K562 (cell line): ENCODE data around the gene NOTO. TPM values are rescaled to one million over a fixed set of nuclear protein-coding genes. Genes with fewer than 3 reads are reported as not detected.
A peak's percentile ranks its signal among the peaks of the same experiment; 100 is the strongest.

Source experiments
- CREM ChIP-seq: IDR thresholded peaks from 2 replicates; pipeline ENCODE4 v1.6.1; 2014; ENCODE audit warnings: antibody characterized with exemption, low read depth
- FIP1L1 ChIP-seq: fragments of 200-400 bp; formaldehyde crosslinking; IDR thresholded peaks from 2 replicates; pipeline ENCODE4 v1.6.1; 2018; ENCODE audit warnings: mild to moderate bottlenecking, low read depth, low read length; ENCODE audit not compliant: poor library complexity, severe bottlenecking
- JUND ChIP-seq, 2 experiments: IDR thresholded peaks; 2 replicates in 1 of 2; 3 replicates in 1 of 2; pipeline ENCODE4 v1.6.1; 2011; ENCODE audit warnings: borderline replicate concordance in 2 of 2, low read depth in 2 of 2, low read length in 2 of 2, improper control_type of control experiment in 1 of 2, missing biosample characterization in 1 of 2, missing genetic modification characterization in 1 of 2, missing genetic modification reagents in 1 of 2
- L3MBTL2 ChIP-seq: fragments of 450-650 bp; IDR thresholded peaks from 2 replicates; pipeline ENCODE4 v1.6.1; 2016; ENCODE audit warnings: mild to moderate bottlenecking, moderate library complexity
- MAZ ChIP-seq, 2 experiments: fragments of 450-650 bp in 1 of 2; sonication (generic) in 1 of 2; formaldehyde crosslinking; IDR thresholded peaks in 1 of 2; conservative IDR thresholded peaks in 1 of 2; 2 replicates each; pipeline versions ENCODE4 v1.4.0 to v1.5.0; 2020; ENCODE audit warnings: mild to moderate bottlenecking in 1 of 2, missing genetic modification reagents in 1 of 2
- NFIC ChIP-seq: fragments of 450-650 bp; IDR thresholded peaks from 2 replicates; pipeline ENCODE4 v1.6.1; 2017; ENCODE audit warnings: mild to moderate bottlenecking, inconsistent platforms
- PHF8 ChIP-seq: fragments of 200-600 bp; sonication (generic); IDR thresholded peaks from 2 replicates; pipeline ENCODE4 v1.6.1; 2012; ENCODE audit warnings: mixed run types, mild to moderate bottlenecking, inconsistent platforms, low read length, moderate library complexity, borderline replicate concordance
- SIN3A ChIP-seq, 2 experiments: fragments of 150-350 bp in 1 of 2; IDR thresholded peaks; 2 replicates each; pipeline ENCODE4 v1.6.1; 2011 to 2016; ENCODE audit warnings: borderline replicate concordance in 2 of 2, low read depth in 2 of 2, low read length in 2 of 2, mild to moderate bottlenecking in 2 of 2, moderate library complexity in 2 of 2; ENCODE audit not compliant: control insufficient read depth in 1 of 2
- SMARCA4 ChIP-seq: fragments of 450-650 bp; IDR thresholded peaks from 2 replicates; pipeline ENCODE4 v1.6.1; 2016
- polyA plus RNA-seq, 8 experiments: library from polyadenylated mRNA; depleted of rRNA in 4 of 8; stranded (reverse) in 5 of 8; unstranded in 3 of 8; fragments of >200 nt; fragmentation: Nextera tagmentation in 2 of 8; fragmentation: Illumina TruSeq in 1 of 8; extraction: Ambion mirVana in 2 of 8; extraction: Trizol in 1 of 8; gene quantifications; 2 replicates each; pipeline versions ENCODE4 v1.2.1 to v1.2.3, GENCODE V29; 2011 to 2014; ENCODE audit warnings: inconsistent platforms in 1 of 8, missing spikeins in 1 of 8
- total RNA-seq, 7 experiments: library from RNA; depleted of rRNA in 6 of 7; stranded (reverse); fragments of >200 nt in 6 of 7; fragmentation: Illumina TruSeq in 2 of 7; extraction: Trizol in 2 of 7; gene quantifications; 2 replicates each; pipeline versions ENCODE4 v1.2.1 to v1.2.3, GENCODE V29; 2011 to 2021; ENCODE audit warnings: low replicate concordance in 1 of 7
- TF ChIP-seq, protein P1 (sequence below): fragments of 450-650 bp; IDR thresholded peaks from 2 replicates; pipeline ENCODE4 v1.6.1; 2016; ENCODE audit warnings: mild to moderate bottlenecking, moderate library complexity
- TF ChIP-seq, protein P2 (sequence below), 2 experiments: fragments of 450-650 bp; IDR thresholded peaks; 2 replicates each; pipeline ENCODE4 v1.6.1; 2016

Gene NOTO
- total and polyA plus RNA-seq, 9 of the 15 experiments (the other 6 are each of a cell fraction or from before 2014, with no cell fraction given), result not detected

- TF ChIP-seq, protein P1, sequence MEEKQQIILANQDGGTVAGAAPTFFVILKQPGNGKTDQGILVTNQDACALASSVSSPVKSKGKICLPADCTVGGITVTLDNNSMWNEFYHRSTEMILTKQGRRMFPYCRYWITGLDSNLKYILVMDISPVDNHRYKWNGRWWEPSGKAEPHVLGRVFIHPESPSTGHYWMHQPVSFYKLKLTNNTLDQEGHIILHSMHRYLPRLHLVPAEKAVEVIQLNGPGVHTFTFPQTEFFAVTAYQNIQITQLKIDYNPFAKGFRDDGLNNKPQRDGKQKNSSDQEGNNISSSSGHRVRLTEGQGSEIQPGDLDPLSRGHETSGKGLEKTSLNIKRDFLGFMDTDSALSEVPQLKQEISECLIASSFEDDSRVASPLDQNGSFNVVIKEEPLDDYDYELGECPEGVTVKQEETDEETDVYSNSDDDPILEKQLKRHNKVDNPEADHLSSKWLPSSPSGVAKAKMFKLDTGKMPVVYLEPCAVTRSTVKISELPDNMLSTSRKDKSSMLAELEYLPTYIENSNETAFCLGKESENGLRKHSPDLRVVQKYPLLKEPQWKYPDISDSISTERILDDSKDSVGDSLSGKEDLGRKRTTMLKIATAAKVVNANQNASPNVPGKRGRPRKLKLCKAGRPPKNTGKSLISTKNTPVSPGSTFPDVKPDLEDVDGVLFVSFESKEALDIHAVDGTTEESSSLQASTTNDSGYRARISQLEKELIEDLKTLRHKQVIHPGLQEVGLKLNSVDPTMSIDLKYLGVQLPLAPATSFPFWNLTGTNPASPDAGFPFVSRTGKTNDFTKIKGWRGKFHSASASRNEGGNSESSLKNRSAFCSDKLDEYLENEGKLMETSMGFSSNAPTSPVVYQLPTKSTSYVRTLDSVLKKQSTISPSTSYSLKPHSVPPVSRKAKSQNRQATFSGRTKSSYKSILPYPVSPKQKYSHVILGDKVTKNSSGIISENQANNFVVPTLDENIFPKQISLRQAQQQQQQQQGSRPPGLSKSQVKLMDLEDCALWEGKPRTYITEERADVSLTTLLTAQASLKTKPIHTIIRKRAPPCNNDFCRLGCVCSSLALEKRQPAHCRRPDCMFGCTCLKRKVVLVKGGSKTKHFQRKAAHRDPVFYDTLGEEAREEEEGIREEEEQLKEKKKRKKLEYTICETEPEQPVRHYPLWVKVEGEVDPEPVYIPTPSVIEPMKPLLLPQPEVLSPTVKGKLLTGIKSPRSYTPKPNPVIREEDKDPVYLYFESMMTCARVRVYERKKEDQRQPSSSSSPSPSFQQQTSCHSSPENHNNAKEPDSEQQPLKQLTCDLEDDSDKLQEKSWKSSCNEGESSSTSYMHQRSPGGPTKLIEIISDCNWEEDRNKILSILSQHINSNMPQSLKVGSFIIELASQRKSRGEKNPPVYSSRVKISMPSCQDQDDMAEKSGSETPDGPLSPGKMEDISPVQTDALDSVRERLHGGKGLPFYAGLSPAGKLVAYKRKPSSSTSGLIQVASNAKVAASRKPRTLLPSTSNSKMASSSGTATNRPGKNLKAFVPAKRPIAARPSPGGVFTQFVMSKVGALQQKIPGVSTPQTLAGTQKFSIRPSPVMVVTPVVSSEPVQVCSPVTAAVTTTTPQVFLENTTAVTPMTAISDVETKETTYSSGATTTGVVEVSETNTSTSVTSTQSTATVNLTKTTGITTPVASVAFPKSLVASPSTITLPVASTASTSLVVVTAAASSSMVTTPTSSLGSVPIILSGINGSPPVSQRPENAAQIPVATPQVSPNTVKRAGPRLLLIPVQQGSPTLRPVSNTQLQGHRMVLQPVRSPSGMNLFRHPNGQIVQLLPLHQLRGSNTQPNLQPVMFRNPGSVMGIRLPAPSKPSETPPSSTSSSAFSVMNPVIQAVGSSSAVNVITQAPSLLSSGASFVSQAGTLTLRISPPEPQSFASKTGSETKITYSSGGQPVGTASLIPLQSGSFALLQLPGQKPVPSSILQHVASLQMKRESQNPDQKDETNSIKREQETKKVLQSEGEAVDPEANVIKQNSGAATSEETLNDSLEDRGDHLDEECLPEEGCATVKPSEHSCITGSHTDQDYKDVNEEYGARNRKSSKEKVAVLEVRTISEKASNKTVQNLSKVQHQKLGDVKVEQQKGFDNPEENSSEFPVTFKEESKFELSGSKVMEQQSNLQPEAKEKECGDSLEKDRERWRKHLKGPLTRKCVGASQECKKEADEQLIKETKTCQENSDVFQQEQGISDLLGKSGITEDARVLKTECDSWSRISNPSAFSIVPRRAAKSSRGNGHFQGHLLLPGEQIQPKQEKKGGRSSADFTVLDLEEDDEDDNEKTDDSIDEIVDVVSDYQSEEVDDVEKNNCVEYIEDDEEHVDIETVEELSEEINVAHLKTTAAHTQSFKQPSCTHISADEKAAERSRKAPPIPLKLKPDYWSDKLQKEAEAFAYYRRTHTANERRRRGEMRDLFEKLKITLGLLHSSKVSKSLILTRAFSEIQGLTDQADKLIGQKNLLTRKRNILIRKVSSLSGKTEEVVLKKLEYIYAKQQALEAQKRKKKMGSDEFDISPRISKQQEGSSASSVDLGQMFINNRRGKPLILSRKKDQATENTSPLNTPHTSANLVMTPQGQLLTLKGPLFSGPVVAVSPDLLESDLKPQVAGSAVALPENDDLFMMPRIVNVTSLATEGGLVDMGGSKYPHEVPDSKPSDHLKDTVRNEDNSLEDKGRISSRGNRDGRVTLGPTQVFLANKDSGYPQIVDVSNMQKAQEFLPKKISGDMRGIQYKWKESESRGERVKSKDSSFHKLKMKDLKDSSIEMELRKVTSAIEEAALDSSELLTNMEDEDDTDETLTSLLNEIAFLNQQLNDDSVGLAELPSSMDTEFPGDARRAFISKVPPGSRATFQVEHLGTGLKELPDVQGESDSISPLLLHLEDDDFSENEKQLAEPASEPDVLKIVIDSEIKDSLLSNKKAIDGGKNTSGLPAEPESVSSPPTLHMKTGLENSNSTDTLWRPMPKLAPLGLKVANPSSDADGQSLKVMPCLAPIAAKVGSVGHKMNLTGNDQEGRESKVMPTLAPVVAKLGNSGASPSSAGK, result peak; percentile 92
- TF ChIP-seq CREM, result 0 out of 2 replicates have a peak, but pooled peaks have one; percentile 67
- peak; percentile 93 for TF ChIP-seq L3MBTL2
- TF ChIP-seq NFIC, result peak; percentile 56
- TF ChIP-seq PHF8, result peak; percentile 43; the same call in 1 of the 2 replicates
- TF ChIP-seq SIN3A (IDR thresholded peaks at IDR 0.05; ENCODE audit: borderline replicate concordance in 2 of 2, control insufficient read depth in 1 of 2, low read depth in 2 of 2, low read length in 2 of 2), result peak; percentile 70 to 86; a peak in 3 of 4 replicates
- TF ChIP-seq MAZ (CRISPR knock-in tag; conservative IDR thresholded peaks at IDR 0.05 in 1 of 2, IDR thresholded peaks at IDR 0.05 in 1 of 2), result peak; percentile 27 to 58; a peak in 2 of 4 replicates
- peak; percentile 12; the same call in 1 of the 2 replicates for TF ChIP-seq SMARCA4
- peak; percentile 30 for TF ChIP-seq FIP1L1
- TF ChIP-seq, protein P2, sequence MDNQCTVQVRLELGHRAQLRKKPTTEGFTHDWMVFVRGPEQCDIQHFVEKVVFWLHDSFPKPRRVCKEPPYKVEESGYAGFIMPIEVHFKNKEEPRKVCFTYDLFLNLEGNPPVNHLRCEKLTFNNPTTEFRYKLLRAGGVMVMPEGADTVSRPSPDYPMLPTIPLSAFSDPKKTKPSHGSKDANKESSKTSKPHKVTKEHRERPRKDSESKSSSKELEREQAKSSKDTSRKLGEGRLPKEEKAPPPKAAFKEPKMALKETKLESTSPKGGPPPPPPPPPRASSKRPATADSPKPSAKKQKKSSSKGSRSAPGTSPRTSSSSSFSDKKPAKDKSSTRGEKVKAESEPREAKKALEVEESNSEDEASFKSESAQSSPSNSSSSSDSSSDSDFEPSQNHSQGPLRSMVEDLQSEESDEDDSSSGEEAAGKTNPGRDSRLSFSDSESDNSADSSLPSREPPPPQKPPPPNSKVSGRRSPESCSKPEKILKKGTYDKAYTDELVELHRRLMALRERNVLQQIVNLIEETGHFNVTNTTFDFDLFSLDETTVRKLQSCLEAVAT (IDR thresholded peaks at IDR 0.05), result peak; percentile 77 to 93
- 0 out of 2 replicates have a peak, but pooled peaks have one; percentile 3 for TF ChIP-seq JUND (IDR thresholded peaks at IDR 0.05; ENCODE audit: borderline replicate concordance, low read depth, low read length)
- TF ChIP-seq JUND (tag; IDR thresholded peaks at IDR 0.05; ENCODE audit: borderline replicate concordance, low read depth, low read length), result peak; percentile 28; the same call in 1 of the 3 replicates
These were observed 31.0 kb downstream of the NOTO start, which contains the start of gene PRADC1 (continued) for GRCh38 chr2:73233154-73233931.
